IMR-90 (cell line): ENCODE results near the gene GSG1L. TPM values are rescaled to one million over a fixed set of nuclear protein-coding genes. Genes with fewer than 3 reads are reported as not detected.

Experiments used
- ATAC-seq: fragments of 200-7000 bp; cut with Tn5 transposase; 2 replicates; pipeline ENCODE4 v1.9.1; 2020; ENCODE audit warnings: low read depth, mild to moderate bottlenecking, moderate library complexity
- BruUV-seq: library from RNA; stranded (reverse); fragments of 400-500 nt; replicated peaks from 2 replicates; lab custom pipeline; 2021; lab: Mats Ljungman, UMichigan
- CTCF ChIA-PET: fragments of 300-600 bp; formaldehyde crosslinking; extraction: SDS; loops from one replicate; lab custom pipeline; 2021; ENCODE audit warnings: antibody characterized with exemption; lab: Yijun Ruan, JAX
- POLR2A ChIA-PET: fragments of 300-600 bp; sonication (Branson Sonifier 250); formaldehyde crosslinking; loops from one replicate; lab custom pipeline; 2022; ENCODE audit warnings: antibody characterized with exemption; ENCODE audit not compliant: unreplicated experiment; lab: Charles Lee
- DNase-seq: peaks from one replicate; pipeline ENCODE4 v3.0.0; 2013
- H2AFZ ChIP-seq: replicated peaks from 2 replicates; pipeline ENCODE3; 2013; ENCODE audit warnings: low read length, mild to moderate bottlenecking; ENCODE audit not compliant: poor library complexity
- H2AK5ac ChIP-seq: 2 replicates; pipeline ENCODE4 v1.6.1; 2013; ENCODE audit warnings: low read depth, low read length, inconsistent platforms
- H2AK9ac ChIP-seq: replicated peaks from 2 replicates; pipeline ENCODE3; 2013; ENCODE audit warnings: mild to moderate bottlenecking, low read depth, low read length, moderate library complexity; ENCODE audit not compliant: poor library complexity
- H2BK120ac ChIP-seq: 2 replicates; pipeline ENCODE4 v1.6.1; 2013; ENCODE audit warnings: low read depth, low read length, inconsistent platforms
- H2BK15ac ChIP-seq: 3 replicates; pipeline ENCODE4 v1.6.1; 2013; ENCODE audit warnings: low read depth, low read length, inconsistent platforms
- H2BK20ac ChIP-seq: 2 replicates; pipeline ENCODE4 v1.6.1; 2013; ENCODE audit warnings: low read depth, mild to moderate bottlenecking, inconsistent platforms, low read length, moderate library complexity
- H2BK5ac ChIP-seq: 2 replicates; pipeline ENCODE4 v1.6.1; 2013; ENCODE audit warnings: mild to moderate bottlenecking, low read depth, low read length, inconsistent platforms; ENCODE audit not compliant: poor library complexity, severe bottlenecking
- H3K14ac ChIP-seq: replicated peaks from 2 replicates; pipeline ENCODE4 v1.6.1; 2013; ENCODE audit warnings: low read depth, low read length, inconsistent platforms
- H3K18ac ChIP-seq: 2 replicates; pipeline ENCODE4 v1.6.1; 2013; ENCODE audit warnings: low read depth, low read length, control low read depth
- H3K23ac ChIP-seq: 2 replicates; pipeline ENCODE4 v1.6.1; 2013; ENCODE audit warnings: low read depth, low read length, inconsistent platforms
- H3K27ac ChIP-seq: 2 replicates; pipeline ENCODE4 v1.5.1; 2013; ENCODE audit warnings: mild to moderate bottlenecking, control low read depth, low read length; ENCODE audit not compliant: insufficient read depth
- H3K27me3 ChIP-seq: 2 replicates; pipeline ENCODE4 v1.6.1; 2013; ENCODE audit warnings: low read length; ENCODE audit not compliant: control insufficient read depth, insufficient read depth
- H3K36me3 ChIP-seq: 2 replicates; pipeline ENCODE4 v1.6.1; 2013; ENCODE audit warnings: low read length, mixed read lengths; ENCODE audit not compliant: control insufficient read depth, insufficient read depth
- H3K4ac ChIP-seq: 2 replicates; pipeline ENCODE4 v1.6.1; 2013; ENCODE audit warnings: low read depth, low read length, inconsistent platforms
- H3K4me1 ChIP-seq: 2 replicates; pipeline ENCODE4 v1.6.1; 2013; ENCODE audit warnings: low read length, mixed read lengths; ENCODE audit not compliant: control insufficient read depth, insufficient read depth
- H3K4me2 ChIP-seq: 2 replicates; pipeline ENCODE4 v1.6.1; 2013; ENCODE audit warnings: low read depth, mild to moderate bottlenecking, control low read depth, low read length, moderate library complexity
- H3K4me3 ChIP-seq: 2 replicates; pipeline ENCODE4 v1.5.1; 2013; ENCODE audit warnings: low read depth, mild to moderate bottlenecking, control low read depth, low read length, moderate library complexity; ENCODE audit not compliant: insufficient read depth
- H3K56ac ChIP-seq: 2 replicates; pipeline ENCODE4 v1.6.1; 2013; ENCODE audit warnings: low read length, inconsistent platforms; ENCODE audit not compliant: insufficient read depth; ENCODE audit errors: extremely low read depth
- H3K79me1 ChIP-seq, 2 experiments: 2 replicates each; pipeline ENCODE4 v1.6.1; 2013; ENCODE audit warnings: low read length in 2 of 2, inconsistent platforms in 1 of 2, low read depth in 1 of 2
- H3K9ac ChIP-seq: 2 replicates; pipeline ENCODE4 v1.6.1; 2013; ENCODE audit warnings: low read depth, low read length, control low read depth
- H3K9me1 ChIP-seq: 2 replicates; pipeline ENCODE4 v1.6.1; 2013; ENCODE audit warnings: low read length, inconsistent platforms; ENCODE audit not compliant: insufficient read depth
- H3K9me3 ChIP-seq: 2 replicates; pipeline ENCODE4 v1.6.1; 2013; ENCODE audit warnings: low read length; ENCODE audit not compliant: control insufficient read depth, insufficient read depth
- H4K20me1 ChIP-seq: 2 replicates; pipeline ENCODE4 v1.6.1; 2013; ENCODE audit warnings: low read length, inconsistent platforms; ENCODE audit not compliant: insufficient read depth
- H4K5ac ChIP-seq: 2 replicates; pipeline ENCODE4 v1.6.1; 2013; ENCODE audit warnings: mild to moderate bottlenecking, low read depth, low read length, control low read depth
- H4K8ac ChIP-seq, 2 experiments: 2 replicates each; pipeline ENCODE4 v1.6.1; 2013; ENCODE audit warnings: low read depth in 2 of 2, low read length in 2 of 2, control low read depth in 1 of 2, inconsistent platforms in 1 of 2
- H4K91ac ChIP-seq: 2 replicates; pipeline ENCODE4 v1.6.1; 2013; ENCODE audit warnings: low read depth, low read length, inconsistent platforms; ENCODE audit not compliant: insufficient read depth
- CEBPB ChIP-seq: IDR thresholded peaks from 2 replicates; pipeline ENCODE4 v1.6.1; 2012; ENCODE audit warnings: low read depth, low read length, improper control_type of control experiment
- CHD1 ChIP-seq: IDR thresholded peaks from 2 replicates; pipeline ENCODE4 v1.6.1; 2012; ENCODE audit warnings: low read depth, low read length, improper control_type of control experiment
- FOS ChIP-seq: fragments of 150-350 bp; IDR thresholded peaks from 2 replicates; pipeline ENCODE4 v1.6.1; 2016; ENCODE audit warnings: low read depth, low read length
- MXI1 ChIP-seq: IDR thresholded peaks from 2 replicates; pipeline ENCODE4 v1.6.1; 2012; ENCODE audit warnings: low read depth, mild to moderate bottlenecking, low read length, moderate library complexity, borderline replicate concordance
- NFE2L2 ChIP-seq: fragments of 150-350 bp; IDR thresholded peaks from 2 replicates; pipeline ENCODE4 v1.6.1; 2016; ENCODE audit warnings: low read depth, mild to moderate bottlenecking, low read length
- POLR2A ChIP-seq: IDR thresholded peaks from 2 replicates; pipeline ENCODE4 v1.6.1; 2012; ENCODE audit warnings: mild to moderate bottlenecking, low read depth, low read length
- RAD21 ChIP-seq: IDR thresholded peaks from 2 replicates; pipeline ENCODE4 v1.6.1; 2012; ENCODE audit warnings: low read length, improper control_type of control experiment
- RFX5 ChIP-seq: IDR thresholded peaks from 2 replicates; pipeline ENCODE4 v1.8.0; 2012; ENCODE audit warnings: low read depth, mild to moderate bottlenecking, low read length, moderate library complexity
- SMC3 ChIP-seq: fragments of 150-350 bp; IDR thresholded peaks from 2 replicates; pipeline ENCODE4 v1.6.1; 2016; ENCODE audit warnings: low read depth, mild to moderate bottlenecking, antibody characterized with exemption, low read length, moderate library complexity
- WGBS, 2 experiments: methylation state at CpG; one replicate each; pipeline versions ENCODE4 v1.1.5 to v1.1.7; 2013; ENCODE audit warnings: missing lambda C conversion rate in 2 of 2; ENCODE audit not compliant: insufficient read length in 1 of 2; ENCODE audit errors: extremely low coverage in 2 of 2; 5-methylcytosine and 5-hydroxymethylcytosine counted together
- dilution Hi-C: fragments of 300-500 bp; cut with HindIII; formaldehyde crosslinking; loops from one replicate; pipeline ENCODE4 v1.14.3; 2018; ENCODE audit warnings: low sequenced_read_pairs; ENCODE audit not compliant: unreplicated experiment
- in situ Hi-C: fragments of 300-500 bp; cut with MboI; formaldehyde crosslinking; loops from 3 replicates; pipeline ENCODE4 v1.14.3; 2019; ENCODE audit warnings: low sequenced_read_pairs, inconsistent platforms, mixed read lengths
- intact Hi-C: fragments of 100-400 bp; cut with micrococcal nuclease; formaldehyde crosslinking; loops from 2 replicates; pipeline ENCODE4 v1.10.0; 2022
- polyA plus RNA-seq, 3 experiments: library from polyadenylated mRNA; depleted of rRNA; stranded (reverse); fragments of >200 nt; gene quantifications; 2 replicates each; pipeline ENCODE4 v1.2.3, GENCODE V29; 2012; ENCODE audit warnings: low replicate concordance in 1 of 3
- total RNA-seq: library from RNA; depleted of rRNA; stranded (reverse); fragments of >200 nt; gene quantifications from 2 replicates; pipeline ENCODE4 v1.2.3, GENCODE V29; 2012
- TF ChIP-seq, protein P1 (sequence below): fragments of 150-350 bp; IDR thresholded peaks from 2 replicates; pipeline ENCODE4 v1.6.1; 2016; ENCODE audit warnings: low read depth, mild to moderate bottlenecking, low read length, moderate library complexity, borderline replicate concordance

GSG1L gene
- total and polyA plus RNA-seq, 2 of the 4 experiments (the other 2 are of a cell fraction), result not detected

DNA sequence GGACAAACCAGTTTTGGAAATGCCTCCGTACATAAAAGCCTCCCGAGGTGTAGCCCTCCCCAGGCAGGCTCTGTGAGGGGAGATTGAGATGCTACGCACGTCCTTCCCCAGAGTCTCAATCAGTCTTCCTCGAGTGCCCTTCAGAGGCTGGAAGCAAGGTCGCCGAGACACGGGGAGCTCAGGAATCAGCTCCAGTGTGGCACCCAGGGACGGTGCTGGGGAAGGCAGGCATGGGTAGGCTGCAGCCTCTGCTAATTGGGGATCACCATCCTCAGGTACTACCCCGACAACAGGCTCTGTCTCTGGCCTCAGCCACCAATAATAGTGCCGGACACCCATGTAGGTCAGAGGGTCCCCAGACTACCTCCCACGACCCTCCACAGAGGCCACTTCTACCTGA lies 28.1 kb upstream of the GSG1L start:
- H3K36me3 ChIP-seq, result peaks cover 13% of the 10 kb centered on the region
- no peak overlapping the region for H4K8ac ChIP-seq
- no peak overlapping the region for H3K27ac ChIP-seq
- dilution Hi-C loops, result no loop called here
- TF ChIP-seq NFE2L2 (no peak), RAD21 (no peak), SMC3 (no peak), POLR2A (no peak), FOS (no peak), CHD1 (no peak), MXI1 (no peak), CEBPB (no peak), RFX5 (no peak)
- TF ChIP-seq, protein P1, sequence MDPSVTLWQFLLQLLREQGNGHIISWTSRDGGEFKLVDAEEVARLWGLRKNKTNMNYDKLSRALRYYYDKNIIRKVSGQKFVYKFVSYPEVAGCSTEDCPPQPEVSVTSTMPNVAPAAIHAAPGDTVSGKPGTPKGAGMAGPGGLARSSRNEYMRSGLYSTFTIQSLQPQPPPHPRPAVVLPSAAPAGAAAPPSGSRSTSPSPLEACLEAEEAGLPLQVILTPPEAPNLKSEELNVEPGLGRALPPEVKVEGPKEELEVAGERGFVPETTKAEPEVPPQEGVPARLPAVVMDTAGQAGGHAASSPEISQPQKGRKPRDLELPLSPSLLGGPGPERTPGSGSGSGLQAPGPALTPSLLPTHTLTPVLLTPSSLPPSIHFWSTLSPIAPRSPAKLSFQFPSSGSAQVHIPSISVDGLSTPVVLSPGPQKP, result no peak
- H3K9me1 ChIP-seq, result peaks cover 15% of the 10 kb centered on the region
- ATAC-seq (no peak), DNase-seq (no peak)
- H3K9ac ChIP-seq, result no peak overlapping the region
- no peak overlapping the region for H2BK15ac ChIP-seq
- no peak overlapping the region for H3K56ac ChIP-seq
- no peak overlapping the region for H2AK9ac ChIP-seq
- H3K4ac ChIP-seq, result no peak overlapping the region
- no peak overlapping the region for H3K4me2 ChIP-seq
- POLR2A ChIA-PET, result interaction anchor here (0.7 kb wide), 1 partner anchor 113 kb away, joined by 24 read pairs; no protein-coding TSS in a partner anchor
- peaks cover 0 to 24% of the 10 kb centered on the region in 2 experiments; a peak in 3 of 4 replicates for H3K79me1 ChIP-seq
- no peaks in the 10 kb centered on the region for H3K9me3 ChIP-seq
- no peak overlapping the region for H4K5ac ChIP-seq
- no peak overlapping the region for H2BK120ac ChIP-seq
- peaks cover 21% of the 10 kb centered on the region for H4K20me1 ChIP-seq
- no peak overlapping the region for H3K4me3 ChIP-seq
- in situ Hi-C loops, result no loop called here
- no peak overlapping the region for H3K18ac ChIP-seq
- H2AK5ac ChIP-seq, result no peak overlapping the region
- CTCF ChIA-PET, result interaction anchor here (0.6 to 1.4 kb wide), 2 partner anchors 16 kb away, joined by 3 read pairs; no protein-coding TSS in a partner anchor
- H3K27me3 ChIP-seq, result no peaks in the 10 kb centered on the region
- H3K4me1 ChIP-seq, result peaks cover 6% of the 10 kb centered on the region
- no peak overlapping the region for H2BK5ac ChIP-seq
- BruUV-seq, result no TSS peak
- no peak overlapping the region for H2AFZ ChIP-seq
- H2BK20ac ChIP-seq, result no peak overlapping the region
- no peak overlapping the region for H3K14ac ChIP-seq
- H3K23ac ChIP-seq, result no peak overlapping the region
- intact Hi-C loops, result no loop called here
- 90% methylated on average over 2 of the region's 12 CpGs; no CpG with 5 or more reads in 1 of the 2 experiments for WGBS, 2 experiments
- no peak overlapping the region for H4K91ac ChIP-seq
